Fibroblast of villous mesenchyme (primary cell): ENCODE measurements around the gene SORBS1. TPM values are rescaled to one million over a fixed set of nuclear protein-coding genes. Genes with fewer than 3 reads are reported as not detected.

Experiments
- DNase-seq: peaks from one replicate; pipeline ENCODE4 v3.0.0-alpha.2; 2010; ENCODE audit warnings: low read depth
- H3K4me3 ChIP-seq: 2 replicates; pipeline ENCODE4 v1.5.1; 2011; ENCODE audit warnings: low read depth, mild to moderate bottlenecking, low read length
- CTCF ChIP-seq: IDR thresholded peaks from 2 replicates; pipeline ENCODE4 v1.5.1; 2012; ENCODE audit warnings: low read depth, mild to moderate bottlenecking, low read length; ENCODE audit not compliant: insufficient read depth
- total RNA-seq: library from RNA; depleted of rRNA; stranded (reverse); fragments of >200 nt; gene quantifications from 2 replicates; pipeline ENCODE4 v1.2.3, GENCODE V29; 2012

Gene SORBS1
- total RNA-seq, 1 donor, result 8.2 TPM

GRCh38 chr10:95531994-95532399, 29.2 kb downstream of the SORBS1 start:
- DNase-seq, result no peak
- H3K4me3 ChIP-seq, result no peak overlapping the region
- no peak for TF ChIP-seq CTCF

DNA sequence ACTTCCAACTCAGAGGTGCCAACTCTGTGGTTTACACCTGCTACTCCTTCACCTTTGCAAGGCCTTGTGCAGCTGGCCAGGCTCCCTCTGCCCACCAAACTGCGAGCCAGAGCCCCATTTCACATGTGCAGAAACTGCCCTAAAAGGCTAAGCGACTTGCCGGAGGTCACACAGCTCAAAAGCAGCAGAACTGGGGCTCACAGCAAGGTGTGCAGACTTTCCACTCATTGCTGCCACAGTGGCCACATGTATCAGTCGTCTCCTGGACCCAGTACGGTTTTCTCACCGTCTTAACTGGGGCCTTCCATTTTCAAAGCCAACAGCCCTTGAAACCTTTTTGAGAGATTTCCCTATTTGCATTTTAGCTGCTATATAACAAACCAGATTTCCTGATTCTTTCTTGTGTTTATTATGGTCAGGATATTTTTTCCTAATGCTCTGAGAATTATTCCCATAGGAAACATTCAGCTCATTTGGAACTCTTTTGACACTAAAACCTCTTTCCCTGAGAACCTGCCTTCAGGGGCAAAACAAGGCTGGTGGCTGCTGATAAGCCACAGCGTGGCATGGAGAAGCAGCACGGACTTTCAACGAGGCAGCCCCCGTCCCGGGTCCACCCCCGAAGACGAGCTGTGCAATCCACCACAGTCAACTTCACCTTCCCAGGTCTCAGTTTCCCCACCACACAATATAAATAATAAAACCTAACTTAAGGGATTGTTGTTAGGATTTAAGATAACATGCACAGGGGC, 29.9 kb downstream of the SORBS1 start:
- H3K4me3 ChIP-seq, result no peak overlapping the region
- DNase-seq, result no peak
- no peak for TF ChIP-seq CTCF

- no peak overlapping the region for H3K4me3 ChIP-seq
- DNase-seq, result no peak
- TF ChIP-seq CTCF, result no peak
Measured at GRCh38 chr10:95530561-95530960, 30.6 kb downstream of the SORBS1 start.

- no peak for TF ChIP-seq CTCF
- DNase-seq, result no peak
- H3K4me3 ChIP-seq, result no peak overlapping the region
Measured at GRCh38 chr10:95530029-95530428, 31.1 kb downstream of the SORBS1 start.

GRCh38 chr10:95526044-95526443, 35.1 kb downstream of the SORBS1 start:
- H3K4me3 ChIP-seq, result no peak overlapping the region
- TF ChIP-seq CTCF, result no peak

DNA sequence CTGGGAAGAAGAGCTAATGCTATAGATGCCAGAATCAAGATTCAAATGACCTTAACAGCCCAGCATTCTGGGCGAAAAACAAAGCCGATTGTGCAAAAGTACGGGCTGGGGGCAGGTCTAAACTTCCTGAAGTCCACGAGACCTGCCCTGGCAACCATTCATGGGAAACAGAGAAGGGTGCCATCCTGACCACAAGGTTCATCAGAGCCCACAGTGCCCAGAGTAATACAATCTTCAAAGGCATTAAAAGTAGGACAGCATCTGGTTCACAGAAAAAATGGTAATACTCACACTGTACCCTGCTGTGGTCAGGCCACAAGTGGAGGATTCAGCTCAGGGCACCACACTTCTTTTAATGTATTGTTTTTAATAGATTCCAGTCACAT, 36.1 kb downstream of the SORBS1 start:
- no peak for DNase-seq
- H3K4me3 ChIP-seq, result no peak overlapping the region
- no peak for TF ChIP-seq CTCF

More at GRCh38 chr10:95526044-95526443, 35.1 kb downstream of the SORBS1 start:
- DNase-seq, result no peak
